HS-27A (cell line): Measurements from ENCODE around the gene UBE2J2.

ENCODE experiments used
- DNase-seq: peaks from one replicate; pipeline ENCODE4 v3.0.0-alpha.2; 2012; ENCODE audit warnings: low read depth, missing footprints

UBE2J2 gene

DNA sequence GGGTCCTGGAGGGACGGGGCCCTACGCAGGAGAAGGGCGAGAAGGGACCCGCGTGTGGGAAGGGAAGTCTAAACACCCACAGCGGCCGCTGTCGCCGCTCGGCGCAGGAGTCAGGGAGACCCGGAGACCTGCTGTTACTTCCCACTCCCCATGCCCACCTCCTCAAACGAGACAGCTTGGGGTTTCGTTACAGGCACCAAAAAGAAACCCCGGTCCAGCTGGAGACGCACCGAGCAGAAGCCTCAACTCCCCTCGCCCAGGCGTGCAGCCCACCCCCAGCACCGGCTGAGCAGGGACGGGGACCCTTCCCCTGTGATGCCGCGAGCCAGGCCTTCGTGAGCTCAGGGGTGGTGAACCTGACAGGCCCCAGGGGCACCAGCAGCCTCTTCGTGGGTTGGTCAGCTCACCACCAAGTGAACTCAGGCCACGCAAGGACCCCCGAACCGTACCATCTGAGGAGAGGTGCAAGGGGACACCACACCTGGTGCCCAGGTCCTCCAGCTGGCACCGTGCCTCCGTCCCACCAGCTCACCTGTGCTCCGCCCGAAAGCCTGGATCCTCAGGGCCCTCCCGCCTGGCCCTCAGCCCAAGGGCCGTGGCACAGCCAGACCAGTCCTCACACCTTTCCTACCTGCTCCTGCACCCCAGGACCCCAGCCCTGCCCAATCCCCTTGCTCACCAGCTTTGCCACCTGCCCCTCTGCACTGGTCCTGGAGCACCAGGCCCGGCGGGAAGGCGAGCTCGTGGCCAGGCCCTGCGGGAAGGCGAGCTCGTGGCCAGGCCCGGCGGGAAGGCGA lies 46.9 kb downstream of the UBE2J2 start:
- no peak for DNase-seq

- no peak for DNase-seq
These were observed 47.7 kb downstream of the UBE2J2 start for GRCh38 chr1:1225913-1226312.

DNA sequence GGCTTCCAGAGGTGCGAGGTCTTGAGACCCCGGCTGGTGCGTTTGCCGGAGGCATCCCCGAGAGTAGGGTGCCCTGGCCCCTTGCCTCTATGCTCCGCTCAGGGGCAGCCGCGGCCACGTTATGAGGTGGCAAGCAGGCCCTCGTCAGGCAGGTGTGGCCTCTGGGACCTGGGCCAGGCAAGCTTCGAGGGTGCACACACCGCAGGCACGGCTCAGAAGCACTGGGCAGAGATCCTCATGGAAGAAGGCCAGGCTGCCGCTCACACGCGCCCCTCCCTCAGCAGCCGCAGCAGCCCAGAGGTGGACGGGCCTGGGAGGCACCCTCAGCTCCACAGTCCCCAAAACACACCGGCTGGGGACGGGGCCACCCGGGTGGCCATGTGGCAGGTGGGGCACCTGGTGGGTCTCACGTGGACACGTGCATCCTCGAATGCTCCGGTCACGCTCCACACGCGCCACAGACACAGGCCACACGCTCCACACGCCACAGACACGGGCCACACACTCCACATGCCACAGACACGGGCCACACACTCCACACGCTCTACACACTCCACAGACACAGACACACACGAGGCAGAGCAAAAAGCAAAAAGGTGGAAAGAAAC lies 48.3 kb downstream of the UBE2J2 start:
- DNase-seq, result no peak

DNA sequence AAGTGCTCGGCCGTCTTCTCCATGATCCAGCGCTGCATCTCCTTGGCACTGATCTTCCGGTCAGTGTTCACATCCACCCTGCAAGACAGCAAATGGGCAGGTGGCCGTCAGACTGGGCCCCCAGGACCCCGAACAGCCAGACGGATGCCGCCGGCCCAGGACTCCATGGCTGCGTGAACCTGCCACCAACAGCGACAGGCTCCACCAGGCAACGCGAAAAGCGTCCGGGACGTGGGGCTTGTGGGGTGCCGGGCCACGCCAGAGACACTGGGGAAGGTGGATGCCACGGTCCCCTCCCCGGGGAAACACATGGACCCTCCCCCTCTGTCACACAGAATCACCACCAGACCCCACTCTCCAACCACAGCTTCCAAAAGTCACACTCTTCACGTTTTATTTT lies 49.8 kb downstream of the UBE2J2 start:
- no peak for DNase-seq

GRCh38 chr1:1223321-1223720 lies 50.3 kb downstream of the UBE2J2 start:
- DNase-seq, result no peak

DNA sequence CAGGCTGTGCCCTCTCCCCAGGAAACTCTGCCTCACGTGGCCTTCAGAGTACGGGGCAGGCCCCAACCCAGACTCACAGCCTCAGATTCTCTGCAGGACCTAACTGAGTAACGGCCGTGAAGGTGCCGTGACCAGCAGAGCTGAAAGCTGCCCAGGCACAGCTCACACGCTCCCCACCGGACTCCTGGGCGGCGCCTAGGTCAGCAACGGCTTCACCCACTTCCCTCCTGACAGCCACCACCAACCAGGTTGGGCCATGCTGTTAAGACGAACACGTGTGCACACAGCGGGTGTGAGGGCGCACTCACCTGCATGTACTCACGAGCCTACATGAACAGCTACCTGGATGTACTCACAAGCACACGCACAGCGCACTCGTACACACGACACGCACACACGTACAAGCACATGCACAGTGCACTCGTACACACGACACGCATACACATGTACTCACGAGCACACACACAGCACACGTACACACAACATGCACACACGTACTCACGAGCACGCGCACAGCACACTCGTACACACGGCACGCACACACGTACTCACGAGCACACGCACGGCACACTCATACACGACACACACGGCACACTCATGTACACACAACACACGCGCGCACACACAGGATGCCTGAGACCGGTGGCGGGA lies 51.0 kb downstream of the UBE2J2 start:
- no peak for DNase-seq

DNA sequence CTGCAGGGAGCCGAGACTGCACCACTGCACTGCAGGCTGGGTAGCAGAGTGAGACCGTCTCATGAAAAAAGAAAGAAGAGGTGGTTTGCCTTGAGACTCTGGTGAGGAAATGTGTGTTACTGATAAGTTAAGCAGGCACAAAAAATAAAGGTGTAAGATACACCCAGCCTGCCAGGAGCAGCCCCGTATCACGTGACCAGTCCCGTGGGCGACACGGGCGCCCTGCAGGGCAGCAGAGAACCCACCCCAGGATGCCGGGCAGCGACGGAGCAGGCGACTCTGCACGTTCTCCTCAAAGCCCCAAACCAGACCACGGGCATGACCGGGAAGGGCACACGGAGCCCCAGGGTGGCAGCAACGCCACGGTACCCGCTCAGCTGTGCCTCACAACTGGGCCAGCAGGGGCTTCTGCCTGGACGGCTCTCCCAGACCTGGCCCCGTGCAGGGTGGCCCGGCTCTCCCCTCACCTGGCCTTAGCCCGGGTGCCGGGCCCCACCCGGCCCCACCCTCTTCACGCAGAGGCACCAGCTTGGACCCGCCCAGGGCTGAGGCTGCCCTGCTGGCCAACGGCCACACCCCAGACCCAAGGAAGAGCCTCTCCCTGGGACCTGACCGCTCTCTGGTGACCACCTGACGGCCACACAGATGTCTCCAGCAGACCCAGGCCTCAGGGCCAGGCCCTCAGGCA lies 51.6 kb downstream of the UBE2J2 start:
- no peak for DNase-seq

DNA sequence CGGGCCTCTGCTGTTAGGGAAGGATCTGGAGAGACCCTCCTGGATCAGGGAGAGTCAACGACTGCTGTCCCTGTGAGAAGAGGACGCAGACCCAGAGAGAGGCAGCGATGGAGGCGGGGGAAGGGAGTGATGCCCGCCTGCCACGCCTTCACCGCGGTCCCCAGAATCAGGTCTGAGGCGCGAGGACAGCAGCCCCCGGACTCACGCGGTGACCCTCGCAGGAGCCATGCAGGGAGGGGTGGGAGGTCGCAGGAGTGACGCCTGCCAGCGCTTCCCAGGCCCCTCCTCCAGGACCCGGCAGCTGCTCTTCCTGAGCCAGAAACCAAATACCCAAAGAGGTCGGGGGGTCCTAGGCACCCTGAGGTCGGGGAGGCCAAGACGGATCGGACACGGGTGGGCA lies 53.5 kb downstream of the UBE2J2 start:
- no peak for DNase-seq

DNA sequence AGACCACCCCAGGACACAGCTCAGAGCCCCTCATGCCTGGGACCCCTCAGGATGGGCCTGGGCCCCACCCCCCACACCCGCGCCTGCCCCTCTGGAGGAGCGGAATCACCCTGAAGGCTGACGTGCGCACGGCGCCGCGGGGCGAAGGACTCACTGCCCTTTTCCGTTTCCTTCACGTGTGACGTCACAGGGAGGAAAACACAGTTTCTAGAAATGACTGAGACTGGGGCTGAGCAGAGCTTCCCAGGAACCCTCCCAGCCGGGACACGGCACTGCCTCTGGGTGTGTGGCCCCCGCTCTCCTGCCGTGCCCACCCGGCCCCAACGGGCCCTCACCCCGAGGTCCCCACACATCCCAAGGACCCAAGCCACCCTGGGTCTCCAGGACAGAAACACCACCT lies 54.3 kb downstream of the UBE2J2 start:
- DNase-seq, result no peak

DNA sequence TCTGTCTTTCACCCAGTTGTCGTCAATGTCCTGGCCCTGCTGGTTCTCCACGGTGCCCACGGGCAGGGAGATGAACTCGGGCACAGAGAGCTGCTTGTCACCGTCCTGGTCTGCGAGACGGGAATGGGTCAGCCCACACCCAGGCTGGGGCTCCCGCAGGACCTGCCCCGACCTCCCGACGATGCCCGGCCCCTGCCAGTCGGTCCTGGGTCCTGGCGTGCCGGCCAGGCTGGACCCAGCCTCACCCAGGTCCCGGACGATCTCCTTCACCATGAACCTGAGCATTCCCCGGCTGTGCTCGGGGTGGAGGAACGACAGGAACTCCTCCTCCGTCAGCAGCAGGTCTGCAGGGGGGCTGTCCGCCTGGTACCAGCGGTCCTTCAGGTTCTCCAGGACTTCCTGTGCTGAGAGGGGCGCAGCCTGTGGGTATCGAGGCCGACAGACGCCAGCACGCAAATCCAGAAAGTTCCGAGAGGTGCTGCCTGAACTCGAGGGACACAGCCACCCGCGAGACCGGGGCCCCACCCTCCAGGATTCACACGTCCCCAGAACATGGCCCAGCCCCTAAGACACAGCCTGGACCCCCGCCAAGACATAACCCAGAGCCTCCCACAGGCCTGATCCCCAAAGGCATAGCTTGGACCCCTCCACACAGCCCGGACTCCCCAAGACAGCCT lies 55.0 kb downstream of the UBE2J2 start:
- DNase-seq, result no peak

DNA sequence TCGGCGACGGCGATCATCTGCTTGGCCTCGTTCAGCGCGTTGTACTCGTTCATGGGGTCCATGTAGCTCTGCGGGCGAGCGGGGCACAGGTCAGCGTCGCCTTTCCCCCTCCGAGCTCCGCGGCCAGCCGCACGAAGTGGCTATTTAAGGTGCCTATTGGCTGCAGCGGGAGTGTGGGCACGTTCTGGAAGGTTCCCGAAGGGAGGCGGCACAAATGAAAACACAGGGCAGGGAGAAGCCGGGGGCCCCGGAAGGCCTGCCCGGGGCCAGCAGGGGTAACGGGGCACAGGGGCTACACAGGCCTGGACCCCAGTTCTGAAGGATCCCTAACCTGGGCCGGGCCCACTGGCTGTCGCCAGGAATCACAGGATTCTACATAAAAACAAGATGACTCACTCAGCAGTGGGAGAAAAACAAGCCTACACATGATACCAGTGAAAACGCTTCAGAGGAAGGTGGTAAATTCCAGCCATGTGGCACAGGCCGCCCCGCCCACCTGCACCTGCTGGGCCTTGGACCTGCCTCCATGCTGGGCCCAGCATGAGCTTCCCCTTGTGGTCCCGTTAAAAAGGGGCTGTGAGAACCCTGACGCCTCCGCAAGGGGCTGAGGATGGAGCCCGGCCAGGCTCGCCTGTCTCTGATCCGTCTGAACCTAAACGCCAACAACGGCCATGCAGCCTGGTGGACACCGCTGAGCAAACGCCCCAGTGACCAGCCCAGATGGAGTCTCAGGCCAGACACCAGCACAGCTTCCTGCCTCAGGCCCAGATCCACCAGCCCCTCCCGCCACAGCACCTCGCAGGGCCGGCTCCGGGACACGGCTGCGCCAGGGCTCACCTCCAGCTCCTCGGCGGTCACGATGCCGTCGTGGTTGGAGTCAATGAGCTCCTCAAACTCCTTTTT lies 55.8 kb downstream of the UBE2J2 start:
- no peak for DNase-seq

DNA sequence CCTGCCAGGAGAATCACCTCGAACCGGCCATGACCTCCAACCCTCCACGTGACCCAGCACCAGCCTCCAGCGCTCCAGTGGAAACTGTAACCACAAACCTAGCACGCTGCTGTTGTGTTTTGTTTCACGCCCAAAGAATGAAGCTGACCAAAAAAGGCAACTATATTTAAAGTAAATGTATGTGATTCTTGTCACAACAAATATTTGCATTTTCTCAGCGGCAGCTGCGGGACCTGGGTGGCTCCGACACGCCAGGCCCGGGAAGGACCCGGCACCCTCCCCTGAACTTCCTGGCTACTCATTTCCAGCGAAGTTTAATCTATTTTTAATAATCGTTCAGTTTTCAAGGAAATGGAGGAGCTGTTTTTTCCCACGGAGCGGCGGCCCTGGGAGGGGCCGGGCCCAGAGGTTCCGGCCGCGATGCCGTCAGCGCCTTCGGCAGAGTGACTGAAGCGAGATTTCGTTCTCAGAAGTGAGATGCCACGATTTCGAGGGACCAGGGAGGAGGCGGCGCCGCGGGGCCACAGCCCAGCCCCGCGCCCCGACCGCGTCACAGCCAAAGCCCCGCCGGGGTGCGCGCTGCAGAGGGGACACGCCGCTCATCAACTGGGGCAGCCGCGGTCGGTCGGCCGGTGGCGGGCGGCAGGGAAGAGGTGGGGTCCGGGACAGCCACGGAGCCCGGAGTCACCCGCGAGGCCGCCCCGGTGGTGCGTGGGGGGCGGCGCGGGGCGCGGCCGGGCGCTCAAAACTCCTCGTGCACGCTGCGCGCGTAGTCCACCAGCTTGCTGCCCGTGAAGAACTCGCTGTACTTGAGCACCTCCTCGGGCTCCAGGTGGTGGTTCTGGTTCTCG lies 56.7 kb downstream of the UBE2J2 start:
- DNase-seq, result no peak

DNA sequence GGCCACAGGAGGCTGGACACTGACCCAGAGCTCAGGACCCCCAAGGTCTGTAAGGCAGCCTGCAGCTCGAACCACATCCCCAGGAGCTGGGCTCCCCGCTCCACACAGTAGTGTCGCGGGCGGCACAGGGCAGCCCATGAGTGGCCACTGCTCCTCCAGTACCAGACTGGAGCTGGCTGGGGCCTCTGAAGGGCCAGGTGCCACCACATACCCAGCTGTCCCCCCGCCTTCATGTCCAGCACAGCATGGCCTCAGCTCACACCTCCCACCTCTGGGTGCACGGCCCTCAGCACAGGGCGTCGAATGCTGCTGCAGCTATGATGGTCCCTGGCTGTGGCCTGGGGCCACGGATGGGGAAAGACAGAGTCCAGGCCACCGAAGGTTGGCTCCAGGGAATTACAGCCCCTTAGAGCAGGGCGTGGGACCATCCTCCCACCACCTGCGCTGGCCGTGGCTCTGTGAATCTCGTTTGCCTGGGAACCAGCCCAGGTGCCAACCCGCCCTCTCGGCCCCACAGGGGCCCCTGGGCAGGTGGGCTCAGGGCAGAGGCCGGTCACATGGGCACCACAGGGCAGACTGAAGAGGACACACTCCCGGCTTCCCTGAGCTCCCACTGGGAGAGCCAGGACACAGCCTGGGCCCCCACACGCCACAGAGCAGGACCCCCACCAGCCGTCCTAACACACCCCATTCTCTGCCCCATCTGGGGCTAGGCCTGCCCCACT lies 57.6 kb downstream of the UBE2J2 start:
- no peak for DNase-seq

- no peak for DNase-seq
These were observed 58.5 kb downstream of the UBE2J2 start for GRCh38 chr1:1215080-1215676.

GRCh38 chr1:1213345-1214265 lies 60.0 kb downstream of the UBE2J2 start, which contains the start of gene TNFRSF4:
TNFRSF4 (minus strand) TSS chr1:1214153; CDS start chr1:1214127, 26 bp downstream.
- DNase-seq, result no peak

DNA sequence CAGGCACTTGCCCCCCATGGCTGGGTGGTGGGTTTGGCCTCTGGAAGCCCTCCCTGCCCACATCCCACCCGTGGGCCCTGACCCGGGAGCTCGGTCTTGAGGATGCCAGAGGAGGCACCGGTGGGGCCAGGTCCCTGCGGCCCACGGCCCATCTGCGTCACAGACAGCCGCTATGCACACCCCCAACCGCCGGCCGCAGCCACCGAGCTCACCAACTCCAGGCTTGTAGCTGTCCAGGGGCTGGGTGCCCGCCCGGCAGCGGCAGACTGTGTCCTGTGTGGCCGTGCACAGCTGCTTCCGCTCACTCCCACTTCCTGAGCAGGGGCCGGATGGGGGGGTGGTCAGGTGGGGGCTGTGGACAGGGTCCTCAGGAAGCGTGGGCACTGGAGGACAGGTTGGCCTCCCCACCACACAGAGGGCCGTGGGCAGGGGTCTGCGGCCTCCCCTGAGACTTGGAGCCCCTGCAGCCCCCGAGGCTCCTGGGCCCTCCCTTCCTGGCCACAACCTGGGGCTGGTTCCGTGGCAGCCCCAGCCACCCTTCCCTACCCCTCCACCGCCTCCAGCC lies 60.8 kb downstream of the UBE2J2 start:
- no peak for DNase-seq
